HG02623 (cell line): ENCODE results near the gene MAPK7.

Source experiments
- ATAC-seq: cut with Tn5 transposase; IDR thresholded peaks from one replicate; pipeline ENCODE4 v1.9.1; 2021; ENCODE audit warnings: moderate library complexity; ENCODE audit not compliant: unreplicated experiment

Gene MAPK7

GRCh38 chr17:19392303-19392702, 14.0 kb downstream of the MAPK7 start:
- ATAC-seq: no peak

GRCh38 chr17:19397556-19398041, 19.3 kb downstream of the MAPK7 start:
- no peak for ATAC-seq

GRCh38 chr17:19398301-19399181, 20.2 kb downstream of the MAPK7 start:
- no peak for ATAC-seq

GRCh38 chr17:19399750-19400450, 21.6 kb downstream of the MAPK7 start:
- ATAC-seq: no peak

GRCh38 chr17:19401321-19402010, 23.2 kb downstream of the MAPK7 start:
- ATAC-seq: no peak

DNA sequence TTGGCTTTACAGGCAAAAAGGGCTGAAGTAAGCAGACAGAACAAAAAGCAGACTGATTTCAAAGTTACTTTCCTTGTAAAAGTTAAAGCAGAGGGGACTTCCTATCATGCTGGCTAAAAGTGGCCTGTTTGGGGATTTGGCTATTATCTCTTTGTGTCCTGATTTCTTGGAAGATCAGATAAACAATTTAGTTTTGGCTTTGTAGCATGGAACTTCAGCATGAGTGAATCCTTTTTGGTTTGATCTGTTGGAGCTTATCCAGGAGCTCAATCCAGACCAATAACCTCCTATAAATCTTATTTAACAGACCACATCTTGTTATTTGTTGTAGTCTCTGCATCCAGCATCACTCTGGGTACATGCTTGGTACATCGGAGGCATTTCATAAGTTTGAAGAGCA, 23.9 kb downstream of the MAPK7 start:
- ATAC-seq: no peak

DNA sequence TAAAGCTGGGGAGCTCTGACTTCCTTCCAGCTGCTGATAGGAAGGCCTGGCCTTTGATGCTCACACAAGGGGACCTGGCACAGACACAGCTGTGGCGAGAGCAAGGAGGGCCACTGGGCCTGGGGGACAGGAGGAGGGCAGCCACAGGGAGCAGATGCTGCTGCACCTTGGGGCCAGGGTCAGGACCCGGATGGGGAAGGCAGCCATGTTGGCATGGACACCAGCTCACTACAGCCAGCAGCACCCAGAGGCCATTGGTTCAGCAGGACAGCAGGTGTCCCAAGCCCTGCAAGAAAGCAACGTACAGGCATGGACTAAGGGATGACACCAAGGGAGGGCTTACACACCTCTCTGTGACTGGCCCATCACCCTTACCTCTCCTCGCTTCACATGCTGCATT, 24.7 kb downstream of the MAPK7 start:
- no peak for ATAC-seq

DNA sequence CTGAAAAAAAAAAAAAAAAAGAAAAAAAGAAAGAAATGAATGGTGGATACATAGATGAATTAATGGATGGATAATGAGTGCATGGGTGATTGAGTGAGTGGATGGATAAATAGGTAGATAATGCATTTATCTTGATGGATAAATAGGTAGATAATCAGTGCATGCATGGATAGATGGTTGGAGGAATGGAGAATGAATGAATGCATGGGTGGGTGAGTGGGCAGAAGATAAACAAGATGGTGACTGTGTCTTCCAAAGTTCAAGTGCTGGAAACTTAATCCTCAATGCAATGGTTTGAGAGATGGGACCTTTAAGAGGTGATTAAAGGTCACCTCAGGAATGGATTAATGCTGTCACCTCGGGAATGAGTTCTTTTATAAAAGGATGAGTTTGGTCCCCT, 26.0 kb downstream of the MAPK7 start:
- no peak for ATAC-seq

GRCh38 chr17:19405114-19405513, 26.8 kb downstream of the MAPK7 start:
- ATAC-seq: no peak

DNA sequence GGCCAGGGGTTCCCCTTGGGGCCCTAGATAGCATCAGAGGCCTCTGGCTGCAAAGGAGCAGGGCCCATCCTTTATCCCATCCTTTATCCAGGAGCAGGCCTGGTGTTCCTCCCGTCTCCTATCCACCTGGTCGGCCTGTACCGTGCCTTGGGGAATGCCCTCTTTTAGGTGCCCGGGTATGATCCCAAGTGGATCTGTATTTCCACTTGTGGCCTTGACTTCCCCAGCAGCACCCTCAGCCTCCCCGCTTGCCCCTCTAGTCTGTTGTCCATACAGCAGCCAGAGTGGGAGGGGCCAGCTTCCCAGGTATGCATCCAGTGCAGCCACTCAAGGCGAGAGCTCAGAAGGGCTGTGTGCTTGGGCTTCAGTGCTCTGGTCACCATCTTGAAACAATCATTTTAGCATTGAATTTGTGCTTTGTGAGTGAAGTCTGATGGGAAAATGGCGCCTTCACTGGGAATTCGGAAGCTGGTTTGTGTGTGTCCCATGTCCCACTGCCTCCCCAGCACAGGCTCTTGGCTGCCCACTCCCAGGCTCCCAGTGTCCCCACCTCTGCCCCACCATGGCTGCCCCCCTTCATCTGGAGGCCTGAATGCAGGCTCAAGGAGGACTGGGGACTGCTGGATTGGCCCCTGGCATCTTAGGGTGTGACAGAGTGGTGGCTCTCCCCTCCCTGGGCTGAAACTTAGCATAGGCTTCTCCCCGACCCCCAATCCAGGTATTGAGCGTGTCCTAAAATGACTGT, 29.5 kb downstream of the MAPK7 start:
- ATAC-seq: no peak

GRCh38 chr17:19408346-19408710, 30.0 kb downstream of the MAPK7 start:
- ATAC-seq: no peak

- no peak for ATAC-seq
Observed at GRCh38 chr17:19409066-19409465, 30.8 kb downstream of the MAPK7 start.

- no peak for ATAC-seq
Observed at GRCh38 chr17:19409509-19409908, 31.2 kb downstream of the MAPK7 start.

- ATAC-seq: no peak
Observed at GRCh38 chr17:19410091-19410490, 31.8 kb downstream of the MAPK7 start.

- no peak for ATAC-seq
Observed at GRCh38 chr17:19410875-19411620, 32.8 kb downstream of the MAPK7 start, which contains the start of gene RNF112. Gene RNF112 (plus strand): TSS chr17:19411232. CDS start chr17:19411409, 177 bp downstream.

- ATAC-seq: no peak
Observed at GRCh38 chr17:19411631-19412030, 33.3 kb downstream of the MAPK7 start.

DNA sequence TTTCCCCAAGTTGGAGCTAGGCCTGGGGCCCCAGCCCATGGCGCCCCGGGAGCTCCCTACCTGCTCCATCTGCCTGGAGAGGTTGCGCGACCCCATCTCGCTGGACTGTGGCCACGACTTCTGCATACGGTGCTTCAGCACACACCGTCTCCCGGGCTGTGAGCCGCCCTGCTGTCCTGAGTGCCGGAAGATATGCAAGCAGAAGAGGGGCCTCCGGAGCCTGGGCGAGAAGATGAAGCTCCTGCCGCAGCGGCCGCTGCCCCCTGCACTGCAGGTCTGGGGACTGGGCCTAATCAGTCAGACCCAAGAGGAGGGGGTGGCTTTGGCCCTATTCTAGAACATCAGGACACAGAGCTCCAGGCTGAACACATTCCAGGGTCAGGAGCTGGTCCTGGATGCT, 34.2 kb downstream of the MAPK7 start:
- ATAC-seq: no peak

- no peak for ATAC-seq
Observed at GRCh38 chr17:19412984-19413383, 34.7 kb downstream of the MAPK7 start.

- no peak for ATAC-seq
Observed at GRCh38 chr17:19413761-19414160, 35.5 kb downstream of the MAPK7 start.
